NCI-H82 treated with DMSO at 0.1 percent for 48 hours (cell line): Measurements from ENCODE around the gene IQSEC3.

Experiments used
- DNase-seq: peaks from one replicate; lab custom pipeline; 2025; ENCODE audit not compliant: unreplicated experiment; lab: John Stamatoyannopoulos, UW

IQSEC3 gene

GRCh38 chr12:138171-138897, 71.8 kb downstream of the IQSEC3 start:
- DNase-seq, result no peak

- no peak for DNase-seq
Observed at GRCh38 chr12:138898-139534, 72.4 kb downstream of the IQSEC3 start.

GRCh38 chr12:139585-139984, 73.0 kb downstream of the IQSEC3 start:
- peak; percentile 4 for DNase-seq

GRCh38 chr12:140162-140561, 73.6 kb downstream of the IQSEC3 start:
- DNase-seq, result no peak

GRCh38 chr12:143964-144649, 77.5 kb downstream of the IQSEC3 start:
- no peak for DNase-seq

- no peak for DNase-seq
Observed at GRCh38 chr12:144650-145284, 78.2 kb downstream of the IQSEC3 start.

- DNase-seq, result no peak
Observed at GRCh38 chr12:145369-145960, 78.9 kb downstream of the IQSEC3 start.

- DNase-seq, result no peak
Observed at GRCh38 chr12:147242-147641, 80.7 kb downstream of the IQSEC3 start.

GRCh38 chr12:148676-149416, 82.3 kb downstream of the IQSEC3 start:
- DNase-seq, result no peak

- DNase-seq, result no peak
Observed at GRCh38 chr12:151579-151978, 85.0 kb downstream of the IQSEC3 start.

GRCh38 chr12:152440-152839, 85.9 kb downstream of the IQSEC3 start:
- no peak for DNase-seq

- DNase-seq, result peak; percentile 54
Observed at GRCh38 chr12:153080-153746, 86.6 kb downstream of the IQSEC3 start.

- DNase-seq, result no peak
Observed at GRCh38 chr12:154058-154457, 87.5 kb downstream of the IQSEC3 start.

- no peak for DNase-seq
Observed at GRCh38 chr12:155006-155405, 88.4 kb downstream of the IQSEC3 start.

GRCh38 chr12:155646-156045, 89.1 kb downstream of the IQSEC3 start:
- DNase-seq, result no peak

GRCh38 chr12:156945-157344, 90.4 kb downstream of the IQSEC3 start:
- no peak for DNase-seq

- no peak for DNase-seq
Observed at GRCh38 chr12:157644-158043, 91.1 kb downstream of the IQSEC3 start.

GRCh38 chr12:159156-159782, 92.7 kb downstream of the IQSEC3 start:
- DNase-seq, result no peak

GRCh38 chr12:160858-161257, 94.3 kb downstream of the IQSEC3 start:
- DNase-seq, result no peak

GRCh38 chr12:161823-162222, 95.3 kb downstream of the IQSEC3 start:
- no peak for DNase-seq
